CD4-positive, alpha-beta T cell treated with Interferon alpha-2 for 1 hour (primary cell): Measurements from ENCODE around the gene MRPL22.
"Not testable (repeated sequence)": the region's sequence is repeated elsewhere in the genome, so short reads cannot be mapped to it uniquely, and the experiment has no call there.

Experiments used
- DNase-seq, 2 donors: peaks; one replicate each; pipeline ENCODE4 v3.0.0-alpha.2; 2020 to 2022

The MRPL22 gene

DNA sequence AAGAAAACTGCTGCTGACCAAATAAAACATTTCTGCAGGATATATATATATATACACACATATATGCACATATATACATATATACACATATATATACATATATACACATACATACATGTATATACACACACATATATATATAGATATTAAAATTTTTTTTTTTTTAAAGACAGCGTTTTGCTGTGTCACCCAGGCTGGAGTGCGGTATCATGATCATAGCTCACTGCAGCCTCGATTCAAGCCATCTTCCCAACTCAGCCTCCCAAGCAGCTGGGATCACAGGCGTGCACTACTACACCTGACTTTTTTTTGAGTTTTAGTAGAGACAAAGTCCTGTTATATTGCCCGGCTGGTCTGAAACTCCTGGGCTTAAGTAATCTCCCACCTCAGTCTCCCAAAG is 2.7 kb downstream of the MRPL22 start:
- DNase-seq, result no peak

GRCh38 chr5:154944716-154945115 is 3.8 kb downstream of the MRPL22 start:
- no peak for DNase-seq

DNA sequence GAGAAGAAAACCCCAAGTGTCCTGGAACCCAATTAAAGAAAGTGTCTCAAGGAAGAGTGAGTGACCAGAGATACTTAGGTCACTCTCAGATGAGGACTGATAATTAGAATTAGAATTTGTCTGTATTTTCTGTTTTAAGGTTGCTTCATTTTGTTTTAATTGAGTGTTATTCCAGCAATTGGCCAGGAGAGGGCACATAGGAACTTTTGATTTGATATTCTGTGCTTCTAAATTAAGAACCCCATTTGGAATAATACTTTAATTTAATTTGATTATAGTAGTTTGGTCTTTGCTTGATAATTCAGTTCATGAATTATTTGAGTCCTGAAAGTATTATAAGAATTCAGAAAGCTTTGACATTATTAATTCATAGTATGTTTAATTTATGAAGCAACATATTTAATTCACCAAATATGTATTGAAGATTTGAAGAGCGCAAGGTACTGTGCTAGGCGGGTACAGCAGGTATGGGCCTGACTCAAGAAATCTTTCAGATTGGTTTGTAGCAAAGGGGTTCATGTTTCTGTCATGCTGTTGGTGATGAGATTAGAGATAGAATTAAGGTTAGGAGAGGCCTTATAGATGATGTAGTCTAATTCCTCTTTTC is 4.9 kb downstream of the MRPL22 start:
- peak in 1 of 2 donors; percentile 43 for DNase-seq

GRCh38 chr5:154947778-154948177 is 6.9 kb downstream of the MRPL22 start:
- DNase-seq, result no peak

- DNase-seq, result no peak
Observed at GRCh38 chr5:154948313-154948712, 7.4 kb downstream of the MRPL22 start.

- no peak for DNase-seq
Observed at GRCh38 chr5:154949781-154950180, 8.9 kb downstream of the MRPL22 start.

DNA sequence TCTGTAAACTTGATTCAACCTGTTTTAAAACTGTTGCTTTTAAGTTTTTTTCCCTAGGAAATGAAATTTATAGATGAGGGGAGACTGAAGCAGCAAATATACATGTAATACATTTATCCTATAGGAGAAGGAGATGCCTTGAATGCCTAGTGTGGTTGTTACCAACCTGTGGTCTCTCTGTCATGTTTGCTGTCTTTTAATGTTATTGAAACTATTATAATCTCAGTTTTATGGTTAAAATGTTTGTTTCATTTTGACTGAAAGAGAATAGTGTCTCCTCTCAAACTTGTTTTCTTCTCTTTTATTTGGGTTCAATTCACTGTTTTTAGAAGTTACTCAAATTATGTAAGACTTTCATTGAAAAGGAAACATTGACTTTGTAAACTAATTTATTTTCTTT is 15.8 kb downstream of the MRPL22 start:
- DNase-seq, result no peak

- DNase-seq, result no peak
Observed at GRCh38 chr5:154962494-154962893, 21.6 kb downstream of the MRPL22 start.

DNA sequence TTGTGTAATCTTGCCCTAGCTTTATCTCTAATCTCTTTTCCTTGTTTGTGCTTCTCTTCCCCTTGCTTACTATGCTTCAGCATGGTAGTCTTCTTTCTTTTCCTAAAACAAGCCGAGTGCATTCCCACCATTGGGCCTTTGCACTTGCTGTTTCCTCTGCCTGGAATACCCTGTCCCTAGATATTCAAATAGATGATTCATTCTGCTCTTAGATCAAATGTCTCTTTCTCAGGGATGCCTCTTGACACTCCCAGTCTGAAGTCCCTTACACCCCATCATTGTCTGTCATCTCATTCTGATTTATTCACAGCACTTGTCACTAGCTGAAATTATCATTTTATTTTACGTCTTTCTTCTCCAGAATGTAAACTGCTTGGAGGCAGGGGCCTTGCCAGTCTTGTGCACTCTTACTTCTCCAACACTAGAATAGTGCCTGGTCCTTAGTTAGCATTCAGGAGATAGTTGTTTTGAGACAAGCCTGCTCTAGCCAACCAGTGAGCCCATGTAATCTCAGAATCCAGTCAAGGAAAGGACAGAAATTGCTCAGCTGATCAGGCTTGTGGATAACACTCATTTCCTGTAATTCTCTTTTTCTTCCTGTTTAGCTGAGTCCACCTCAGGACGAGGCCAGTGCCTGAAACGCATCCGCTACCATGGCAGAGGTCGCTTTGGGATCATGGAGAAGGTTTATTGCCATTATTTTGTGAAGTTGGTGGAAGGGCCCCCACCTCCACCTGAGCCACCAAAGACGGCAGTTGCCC is 25.4 kb downstream of the MRPL22 start:
- no peak for DNase-seq

DNA sequence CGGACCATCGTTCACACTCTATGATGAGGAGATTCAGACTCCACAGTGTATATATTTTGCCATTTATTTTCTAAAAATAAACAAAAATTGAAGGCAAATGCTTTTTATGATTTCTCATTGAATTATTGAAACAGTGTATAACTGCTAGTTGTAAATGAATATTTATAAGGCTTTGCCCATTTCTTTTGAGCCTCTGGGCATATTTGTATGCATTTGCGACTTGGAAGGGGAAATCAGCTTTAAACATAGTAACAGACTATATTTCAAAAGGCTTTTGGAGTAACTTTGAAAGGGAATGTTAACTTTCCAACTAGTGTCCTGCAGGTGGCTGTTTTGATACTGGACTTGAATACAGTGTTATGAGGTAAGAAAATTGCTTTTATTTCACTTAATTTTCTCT is 26.0 kb downstream of the MRPL22 start:
- no peak for DNase-seq

DNA sequence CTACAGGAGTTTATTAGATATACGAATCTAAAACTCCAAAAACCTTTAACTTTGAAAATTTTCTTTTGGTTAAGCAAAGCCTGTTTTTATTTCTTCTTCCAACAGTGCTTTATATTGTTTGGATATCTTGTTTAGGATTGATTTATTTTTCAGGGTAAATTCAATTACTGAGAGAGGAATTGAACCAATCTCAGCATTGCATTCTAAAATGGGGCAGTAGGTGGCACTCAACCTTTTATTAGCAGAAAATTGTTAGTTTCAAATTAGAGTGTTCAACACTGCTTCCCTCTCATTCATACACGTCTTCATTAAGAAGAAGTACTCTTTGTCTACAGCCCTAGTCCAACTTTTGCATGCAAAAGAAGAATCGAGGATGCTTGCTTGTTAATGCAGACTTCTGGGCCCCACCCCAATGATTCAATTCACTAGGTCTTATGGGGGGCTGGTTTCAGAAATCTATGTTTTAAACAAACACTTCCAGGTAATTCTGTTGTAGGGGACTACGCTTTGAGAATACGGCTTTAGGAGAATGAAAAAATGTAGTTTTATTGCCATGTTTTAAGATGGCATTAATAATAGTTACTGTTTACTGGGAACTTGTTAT is 26.6 kb downstream of the MRPL22 start:
- no peak for DNase-seq

- no peak for DNase-seq
Observed at GRCh38 chr5:154968953-154969352, 28.1 kb downstream of the MRPL22 start.

DNA sequence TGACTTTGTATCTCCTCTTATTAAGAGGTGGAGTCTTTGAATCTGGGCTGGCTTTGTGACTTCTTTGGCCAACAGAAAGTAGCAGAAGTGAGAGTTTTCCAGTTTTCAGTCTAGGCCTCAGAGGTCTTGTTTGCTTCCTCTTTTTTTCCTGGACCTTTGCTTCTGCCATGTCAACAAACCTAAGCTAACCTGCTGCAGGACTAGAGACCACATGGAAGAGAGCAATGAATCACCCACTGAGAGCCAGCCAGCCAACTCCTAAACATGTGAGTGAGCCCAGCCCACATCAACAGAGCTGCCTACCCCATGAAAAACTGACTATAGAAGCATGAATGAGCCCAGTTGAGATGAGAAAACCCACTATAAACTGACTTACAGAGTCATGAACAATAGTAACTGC is 29.9 kb downstream of the MRPL22 start:
- no peak for DNase-seq

DNA sequence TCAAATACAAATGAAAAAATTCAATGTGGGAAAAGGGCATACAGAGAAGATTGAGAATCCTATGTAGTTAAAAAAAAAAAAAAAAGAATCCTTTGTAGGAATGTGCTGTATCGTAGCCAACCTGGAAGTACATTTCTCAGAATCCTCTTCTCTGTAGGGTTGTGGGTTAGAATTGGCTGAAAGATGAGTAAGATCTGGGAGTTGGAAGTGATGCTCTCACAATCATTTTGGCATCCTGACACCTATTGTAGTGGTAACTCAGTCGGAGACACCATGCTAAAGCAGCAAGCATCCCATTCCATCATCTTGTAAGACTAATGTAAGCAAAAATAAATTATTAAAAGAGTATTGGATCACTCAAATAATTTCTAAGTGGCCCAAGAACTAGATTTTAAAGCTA is 30.6 kb downstream of the MRPL22 start:
- no peak for DNase-seq

DNA sequence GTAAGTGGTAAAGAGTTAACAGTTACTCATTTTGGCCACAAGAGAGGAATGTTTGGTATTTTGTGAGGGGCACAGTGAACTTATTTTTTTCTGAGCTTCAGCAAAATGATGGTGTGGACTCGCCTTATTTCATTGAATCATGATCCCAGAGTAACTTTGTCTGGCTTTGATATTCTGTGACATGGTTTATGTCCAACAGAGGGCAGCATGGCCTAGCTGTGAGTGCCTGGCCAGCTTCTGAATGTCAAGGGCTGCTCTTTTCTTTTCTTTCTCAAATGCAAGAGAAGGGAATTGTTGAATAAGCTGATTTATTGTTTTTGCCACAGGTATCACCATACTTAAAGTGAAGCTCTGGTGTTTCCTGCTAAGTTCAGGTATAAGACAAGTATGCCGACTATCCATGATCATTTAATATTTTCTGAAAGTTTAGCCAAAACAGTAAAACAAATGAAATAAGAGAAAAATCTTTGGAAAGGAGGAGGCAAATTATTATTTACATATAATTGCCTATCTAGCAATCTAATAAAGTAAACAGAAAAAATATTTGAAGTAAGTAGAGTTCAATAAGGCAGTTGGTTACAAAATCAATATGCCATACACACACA is 31.7 kb downstream of the MRPL22 start:
- no peak for DNase-seq

DNA sequence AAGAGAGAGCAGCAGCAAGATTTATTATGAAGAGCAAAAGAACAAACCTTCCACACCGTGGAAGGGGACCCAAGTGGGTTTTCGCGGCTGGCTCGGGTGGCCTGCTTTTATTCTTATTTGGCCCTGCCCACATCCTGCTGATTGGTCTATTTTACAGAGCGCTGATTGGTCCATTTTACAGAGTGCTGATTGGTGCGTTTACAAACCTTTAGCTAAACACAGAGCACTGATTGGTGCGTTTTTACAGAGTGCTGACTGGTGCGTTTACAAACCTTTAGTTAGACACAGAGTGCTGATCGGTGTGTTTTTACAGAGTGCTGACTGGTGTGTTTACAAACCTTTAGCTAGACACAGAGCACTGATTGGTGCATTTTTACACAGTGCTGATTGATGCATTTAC is 35.2 kb downstream of the MRPL22 start:
- DNase-seq, result not testable (repeated sequence)

DNA sequence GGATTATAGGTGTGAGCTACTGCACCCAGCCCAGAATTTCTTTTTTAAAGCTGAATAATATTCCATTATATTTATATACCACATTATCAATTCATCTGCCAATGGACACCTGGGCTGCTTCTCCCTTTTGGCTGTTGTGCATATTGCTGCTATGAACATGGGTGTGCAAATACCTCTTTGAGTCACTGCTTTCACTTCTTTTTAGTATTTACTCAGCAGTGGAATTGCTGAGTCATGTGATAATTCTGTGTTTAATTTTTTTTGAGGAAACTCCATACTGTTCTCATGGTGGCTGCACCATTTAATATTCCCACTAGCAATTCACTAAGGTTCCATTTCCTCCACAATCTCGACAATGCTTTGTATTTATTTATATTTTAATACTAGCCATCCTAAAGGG is 36.5 kb downstream of the MRPL22 start:
- DNase-seq, result no peak

DNA sequence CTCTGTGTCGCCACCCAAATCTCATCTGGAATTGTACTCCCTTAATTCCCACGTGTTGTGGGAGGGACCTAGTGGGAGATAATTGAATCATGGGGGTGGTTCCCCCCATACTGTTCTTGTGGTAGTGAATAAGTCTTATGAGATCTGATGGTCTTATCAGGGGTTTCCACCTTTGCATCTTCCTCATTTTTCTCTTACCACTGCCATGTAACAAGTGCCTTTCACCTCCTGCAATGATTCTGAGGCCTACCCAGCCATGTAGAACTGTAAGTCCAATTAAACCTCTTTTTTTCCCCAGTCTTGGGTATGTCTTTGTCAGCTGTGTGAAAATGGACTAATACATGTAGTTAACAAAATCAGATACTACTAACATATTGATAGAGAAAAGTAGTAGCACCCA is 37.4 kb downstream of the MRPL22 start:
- DNase-seq, result not testable (repeated sequence)

- no peak for DNase-seq
Observed at GRCh38 chr5:154984946-154985516, 44.2 kb downstream of the MRPL22 start.

GRCh38 chr5:154986151-154986550 is 45.3 kb downstream of the MRPL22 start:
- DNase-seq, result no peak

GRCh38 chr5:154989626-154990025 is 48.8 kb downstream of the MRPL22 start:
- DNase-seq, result no peak

- DNase-seq, result no peak
Observed at GRCh38 chr5:154993461-154993860, 52.6 kb downstream of the MRPL22 start.

- no peak for DNase-seq
Observed at GRCh38 chr5:154995679-154996078, 54.8 kb downstream of the MRPL22 start.

DNA sequence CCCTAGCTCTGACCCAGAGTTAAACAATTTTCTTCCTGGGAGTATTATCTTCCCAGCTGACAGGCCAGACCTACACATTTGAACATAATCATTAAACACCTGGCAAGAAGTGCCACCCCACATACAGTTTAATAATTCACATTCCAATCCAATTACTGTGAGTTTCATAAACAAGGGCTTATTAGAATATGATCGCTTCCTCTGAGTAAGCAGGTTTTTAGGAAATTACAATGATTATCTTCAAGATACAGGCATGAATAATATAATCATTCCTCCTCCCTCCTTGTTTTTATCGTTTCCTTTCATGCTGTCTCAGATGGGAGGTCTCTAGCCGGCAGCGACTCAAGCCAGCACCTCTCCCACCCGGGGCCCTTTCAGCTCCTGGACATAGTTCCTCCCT is 56.9 kb downstream of the MRPL22 start:
- DNase-seq, result no peak
